PFSK-1 (cell line): ENCODE data around the gene EGFLAM.

Source experiments
- SIN3A ChIP-seq: IDR thresholded peaks from 2 replicates; pipeline ENCODE4 v1.6.1; 2012; ENCODE audit warnings: mild to moderate bottlenecking, low read length, moderate library complexity, borderline replicate concordance; ENCODE audit not compliant: insufficient read depth
- TAF1 ChIP-seq: IDR thresholded peaks from 2 replicates; pipeline ENCODE4 v1.6.1; 2012; ENCODE audit warnings: low read length, control low read depth, borderline replicate concordance; ENCODE audit not compliant: insufficient read depth

- TF ChIP-seq SIN3A (no peak), TAF1 (no peak)
Observed at GRCh38 chr5:38384396-38384795, 126.0 kb downstream of the EGFLAM start.
